ENCODE data around the gene REXO1.

GRCh38 chr19:1858412-1859081 is 10.3 kb upstream of the REXO1 start:
- TF ChIP-seq POLR2A (IDR thresholded peaks at IDR 0.05) (no peak), CTCF (IDR thresholded peaks at IDR 0.05) (no peak)
